NCI-H187 (cell line): Measurements from ENCODE around the gene SEMA4G.

Experiments
- DNase-seq, 2 experiments: peaks; one replicate each; lab custom pipeline; 2025; lab: John Stamatoyannopoulos, UW

SEMA4G gene

DNA sequence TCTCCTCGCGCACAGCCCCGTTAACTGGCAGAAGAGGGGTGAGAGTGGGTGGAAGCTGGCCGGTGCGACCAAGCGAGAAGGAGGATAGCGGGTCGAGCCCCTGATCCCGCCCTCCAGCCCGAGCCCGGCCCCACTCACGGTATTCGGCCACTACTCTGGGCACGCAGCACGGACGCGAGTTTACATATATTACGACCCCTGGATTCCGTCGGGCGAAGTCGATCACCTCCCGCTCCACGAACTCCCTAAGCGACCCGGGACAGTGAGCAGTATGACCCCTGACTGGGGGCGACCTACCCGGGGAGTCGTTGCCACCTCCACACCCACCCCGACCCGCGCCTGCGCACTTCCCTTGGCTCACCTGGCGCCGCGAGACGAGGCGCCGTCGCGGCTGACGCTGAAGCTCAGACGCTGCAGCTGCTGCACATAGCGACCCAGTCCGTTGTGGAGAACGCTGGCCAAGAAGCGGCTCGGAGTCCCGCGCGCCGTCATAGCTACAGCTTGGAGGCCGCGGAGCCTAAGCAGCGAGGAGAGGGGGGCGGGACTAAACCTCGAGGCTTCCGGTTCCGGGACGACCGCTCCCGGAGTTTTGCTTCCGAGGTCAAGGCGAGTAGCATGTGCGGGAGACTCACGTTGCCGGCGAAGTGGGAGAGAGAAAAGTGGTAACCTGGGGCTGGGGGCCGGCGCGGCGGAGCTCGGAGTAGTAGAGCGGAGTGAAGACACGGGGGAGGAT lies 17.8 kb downstream of the SEMA4G start, which contains the start of the genes MRPL43 and TWNK:
Gene MRPL43, minus strand, starts transcription at position 546 of the 733 bp plus-strand sequence. Its CDS starts 54 bp downstream, at position 492.
Gene TWNK, plus strand, starts transcription at position 592 of the 733 bp plus-strand sequence. CDS start 668 bp downstream, outside the sequence.
- peak; percentile 11 to 47 for DNase-seq

DNA sequence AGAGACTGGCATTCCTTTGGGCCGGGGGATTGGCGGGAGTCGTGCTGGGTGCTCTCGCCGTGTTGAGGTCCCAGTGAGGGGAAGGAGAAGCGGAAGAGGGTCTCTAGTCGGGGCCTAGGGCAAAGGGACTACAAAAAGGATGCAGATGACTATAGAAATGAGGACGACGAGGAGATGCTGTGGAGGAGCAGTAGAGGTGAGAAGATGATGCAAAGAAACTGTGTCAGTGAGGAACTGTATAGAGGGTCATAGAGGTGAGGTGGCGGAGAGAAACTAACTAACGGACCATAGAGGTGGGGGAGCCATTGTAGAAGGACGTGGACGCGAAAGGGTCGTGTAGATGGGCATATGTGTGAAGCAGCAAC lies 18.4 kb downstream of the SEMA4G start:
- DNase-seq, result no peak

DNA sequence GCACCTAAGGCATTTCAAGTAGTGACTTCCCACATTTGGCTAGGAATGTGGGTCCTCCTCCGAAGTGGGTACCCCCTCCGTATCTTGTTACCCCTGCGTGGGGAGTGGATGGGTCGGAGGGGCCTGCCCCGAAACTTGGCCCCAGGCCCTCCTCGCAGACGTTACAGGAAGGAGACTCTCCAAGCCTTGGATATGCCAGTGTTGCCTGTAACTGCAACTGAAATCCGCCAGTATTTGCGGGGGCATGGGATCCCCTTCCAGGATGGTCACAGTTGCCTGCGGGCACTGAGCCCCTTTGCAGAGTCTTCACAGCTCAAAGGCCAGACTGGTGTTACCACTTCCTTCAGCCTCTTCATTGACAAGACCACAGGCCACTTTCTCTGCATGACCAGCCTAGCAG lies 18.9 kb downstream of the SEMA4G start:
- no peak for DNase-seq

DNA sequence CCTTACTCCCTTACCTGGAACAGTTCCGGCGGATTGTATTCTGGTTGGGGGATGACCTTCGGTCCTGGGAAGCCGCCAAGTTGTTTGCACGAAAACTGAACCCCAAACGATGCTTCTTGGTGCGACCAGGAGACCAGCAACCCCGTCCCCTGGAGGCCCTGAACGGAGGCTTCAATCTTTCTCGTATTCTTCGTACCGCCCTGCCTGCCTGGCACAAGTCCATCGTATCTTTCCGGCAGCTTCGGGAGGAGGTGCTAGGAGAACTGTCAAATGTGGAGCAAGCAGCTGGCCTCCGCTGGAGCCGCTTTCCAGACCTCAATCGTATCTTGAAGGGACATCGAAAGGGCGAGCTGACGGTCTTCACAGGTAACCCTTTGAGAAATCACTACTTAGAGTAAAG lies 19.8 kb downstream of the SEMA4G start:
- DNase-seq, result no peak

DNA sequence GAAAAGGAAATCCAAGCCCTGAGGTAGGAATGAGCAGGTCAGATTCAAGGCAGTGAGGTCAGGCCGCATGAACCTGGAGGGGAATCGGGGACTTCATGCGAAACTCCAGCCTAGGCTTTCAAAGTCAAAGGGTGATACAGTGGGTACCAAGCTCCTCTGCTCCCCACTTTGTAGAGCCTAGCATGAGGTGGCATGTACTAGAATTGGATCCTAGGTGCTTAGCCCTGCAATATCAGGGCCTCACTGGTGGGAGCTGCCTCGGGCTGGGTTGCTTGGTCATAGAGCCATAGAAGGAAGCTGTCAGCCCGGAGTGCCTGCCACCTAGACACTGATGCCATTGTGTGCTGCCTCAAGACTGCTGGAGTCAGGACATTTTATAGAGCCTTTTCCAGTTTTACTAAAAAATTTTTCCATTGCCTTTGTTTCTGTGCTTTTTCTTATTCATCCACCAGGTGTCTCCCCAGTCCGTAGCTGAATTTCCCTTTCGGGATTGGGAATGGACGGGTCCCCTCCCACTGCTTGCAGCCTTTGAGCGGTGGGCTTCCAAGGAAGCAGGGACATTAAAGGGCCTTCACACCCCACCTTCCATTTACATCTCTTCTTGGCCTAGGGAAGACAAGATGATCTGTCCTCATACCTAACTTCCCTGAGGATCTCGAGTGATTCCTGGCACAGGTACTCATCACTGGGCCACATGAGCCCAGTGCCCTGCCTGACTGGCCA lies 24.8 kb downstream of the SEMA4G start:
- DNase-seq, result no peak

DNA sequence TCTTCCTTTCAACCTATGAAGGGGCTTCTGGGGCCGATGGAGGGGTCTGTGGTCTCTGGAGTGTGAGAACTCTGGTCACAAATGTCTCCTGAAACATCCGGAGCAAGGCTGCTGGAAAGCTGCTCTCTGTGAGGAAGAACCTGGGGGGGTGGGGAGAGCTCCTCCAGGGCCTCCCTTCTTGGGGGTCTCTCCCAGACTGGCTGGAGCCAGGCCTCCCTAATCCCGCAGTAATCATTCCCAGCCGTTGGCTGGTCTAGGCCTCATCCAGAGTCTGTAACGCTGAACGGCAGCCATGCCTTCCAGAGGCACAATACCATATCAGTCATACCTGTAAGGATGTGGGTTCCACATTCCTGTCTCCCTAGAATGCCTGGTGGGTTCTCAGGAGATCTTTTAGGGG lies 25.9 kb downstream of the SEMA4G start:
- DNase-seq, result no peak

DNA sequence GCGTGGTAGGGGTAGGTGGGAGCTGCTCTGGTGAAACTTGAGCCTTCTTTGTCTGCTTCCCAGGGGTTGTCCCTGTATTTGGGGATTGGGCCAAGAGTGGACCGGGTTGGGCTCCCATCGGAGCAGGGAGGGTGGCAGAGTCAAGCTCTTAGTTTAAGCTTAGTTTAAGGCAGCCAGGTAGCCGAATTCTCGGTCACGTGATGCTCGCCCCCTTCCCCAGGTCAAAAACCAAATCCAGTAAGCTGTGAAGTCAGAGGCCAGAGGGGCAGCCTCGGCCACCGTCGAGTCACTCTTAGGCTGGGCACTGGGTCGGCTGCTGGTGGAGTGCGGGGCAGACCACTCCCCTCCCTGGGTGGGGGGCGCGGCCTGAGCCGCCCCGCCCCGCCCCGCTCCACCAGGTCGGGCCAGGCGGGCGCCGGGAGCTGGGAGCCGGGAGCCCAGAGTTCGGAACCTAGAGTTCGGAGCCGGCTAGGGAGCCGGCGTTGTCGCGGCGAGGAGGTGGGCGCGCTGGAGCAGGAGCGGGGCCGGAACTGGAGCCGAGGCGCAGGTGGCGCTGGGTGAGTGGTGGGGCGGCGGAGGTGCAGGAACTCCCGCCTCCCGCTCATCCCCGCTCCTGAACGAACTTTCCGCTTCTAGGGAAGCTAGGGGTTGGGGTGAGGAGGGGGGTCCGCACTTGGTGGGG lies 27.5 kb downstream of the SEMA4G start:
- no peak for DNase-seq

DNA sequence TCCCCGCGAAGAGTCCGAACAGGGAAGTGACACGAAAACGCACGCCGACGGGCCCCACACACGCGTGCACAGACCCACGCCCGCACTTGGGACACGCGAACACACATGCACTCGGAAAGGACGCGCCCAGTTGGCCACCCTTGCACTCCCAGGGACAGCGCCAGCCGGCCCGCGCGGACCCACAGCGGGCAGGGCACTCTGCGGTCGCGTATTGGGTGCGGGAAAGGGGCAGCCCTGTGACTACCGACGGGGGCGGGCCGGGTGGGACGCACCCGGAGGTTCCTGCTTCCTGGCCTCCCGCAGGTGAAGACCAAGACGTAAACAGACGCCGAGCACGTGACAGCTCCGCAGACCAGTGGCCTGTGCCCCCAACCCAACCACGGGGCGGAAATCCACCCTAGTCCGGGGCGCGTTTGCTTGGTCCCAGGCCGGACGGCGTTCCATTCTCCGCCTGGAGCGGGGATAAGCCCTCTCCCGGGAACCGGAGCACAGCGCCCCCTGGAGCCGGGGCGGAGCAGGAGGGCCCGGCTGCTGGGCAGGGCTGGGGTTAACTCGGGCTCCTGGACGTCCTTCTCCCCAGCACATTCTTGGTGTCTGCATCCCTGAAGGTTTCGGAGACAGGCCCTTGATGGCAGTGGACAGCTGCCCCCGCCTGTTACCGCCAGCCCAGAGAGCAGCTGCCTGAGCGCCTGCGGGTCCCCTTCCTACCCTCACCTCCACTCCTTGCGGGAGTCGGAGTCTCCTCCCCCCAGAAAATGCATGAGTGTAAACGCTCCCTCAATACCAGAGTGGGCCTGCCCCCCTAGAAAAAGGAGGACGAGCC lies 28.3 kb downstream of the SEMA4G start:
- peak in 1 of 2 experiments; percentile 28 for DNase-seq

DNA sequence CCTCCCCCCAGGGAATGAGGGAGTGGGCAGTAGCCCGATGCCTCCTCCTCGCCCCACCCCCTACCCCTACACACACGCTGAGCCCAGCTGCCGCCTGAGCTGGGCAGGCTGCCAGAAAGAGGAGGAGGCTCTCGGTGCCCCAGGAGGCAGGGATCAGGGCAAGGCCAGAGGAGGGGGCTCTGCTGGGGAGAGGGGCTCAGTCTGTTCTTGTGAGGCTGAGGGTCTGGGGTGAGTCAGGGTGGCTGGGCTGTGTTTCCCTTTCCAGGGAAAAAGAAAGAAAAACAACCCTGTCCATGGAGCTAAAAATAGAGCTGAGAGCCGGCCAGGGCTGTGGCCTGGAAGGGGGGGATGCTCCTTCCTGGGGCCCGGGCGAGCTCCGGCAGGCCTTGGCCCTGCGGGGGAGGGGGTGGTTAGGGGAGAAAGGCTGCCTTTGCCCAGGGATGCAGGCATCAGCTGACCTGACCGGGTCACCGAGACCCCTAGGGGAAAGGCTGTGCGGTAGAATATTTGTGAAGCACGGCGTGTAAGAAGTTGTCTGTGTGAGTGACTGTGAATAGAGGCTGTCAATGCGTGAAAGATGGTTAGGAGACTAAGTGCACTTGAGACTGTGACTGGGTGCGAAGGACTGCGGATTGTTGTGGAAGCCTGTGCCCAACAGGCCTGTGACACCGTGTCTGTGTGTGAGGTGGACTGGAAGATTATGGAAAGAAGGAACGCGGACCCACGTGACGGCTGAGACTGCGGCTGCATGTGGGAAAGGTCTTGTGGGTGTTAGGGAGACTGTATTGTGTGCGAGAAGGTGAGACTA lies 29.1 kb downstream of the SEMA4G start:
- DNase-seq, result peak; percentile 50 to 82

DNA sequence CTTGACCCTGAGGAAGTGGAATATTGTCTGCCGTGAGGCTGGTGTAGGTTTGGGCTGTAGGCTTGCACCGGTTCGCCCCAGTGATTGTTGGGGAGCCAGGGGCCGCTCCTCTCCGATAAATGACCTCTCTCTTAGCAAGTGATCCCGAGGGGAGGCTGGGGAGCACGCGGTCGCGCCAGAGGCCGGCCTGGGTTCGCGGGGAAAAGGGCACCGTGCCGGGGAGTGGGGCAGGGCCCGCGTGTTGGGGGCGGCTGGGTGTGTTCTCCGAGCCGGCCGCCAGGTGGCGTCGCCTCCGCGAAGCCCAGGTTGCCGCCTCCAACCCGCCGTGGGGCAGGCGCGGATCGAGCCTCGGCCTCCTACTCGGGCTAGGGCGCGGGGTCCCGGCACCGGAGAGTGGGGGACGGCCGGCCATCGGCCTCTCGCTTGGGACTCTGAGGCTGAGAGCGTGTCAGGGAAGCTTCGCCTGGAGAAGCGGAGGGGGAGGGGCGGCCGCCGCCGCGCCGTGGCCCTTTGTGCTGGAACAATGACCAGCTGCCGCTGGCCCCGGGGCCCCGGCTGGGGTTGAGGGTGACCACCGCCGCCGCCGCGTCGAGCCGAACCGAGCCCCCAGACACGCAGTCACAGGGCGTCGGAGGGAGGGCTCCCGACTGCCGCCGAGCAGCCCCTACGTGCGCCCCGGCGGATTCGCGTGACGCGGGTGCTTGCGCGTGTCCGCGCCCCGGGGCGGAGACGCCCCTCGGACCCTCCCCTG lies 29.9 kb downstream of the SEMA4G start:
- DNase-seq, result peak; percentile 9 to 30

DNA sequence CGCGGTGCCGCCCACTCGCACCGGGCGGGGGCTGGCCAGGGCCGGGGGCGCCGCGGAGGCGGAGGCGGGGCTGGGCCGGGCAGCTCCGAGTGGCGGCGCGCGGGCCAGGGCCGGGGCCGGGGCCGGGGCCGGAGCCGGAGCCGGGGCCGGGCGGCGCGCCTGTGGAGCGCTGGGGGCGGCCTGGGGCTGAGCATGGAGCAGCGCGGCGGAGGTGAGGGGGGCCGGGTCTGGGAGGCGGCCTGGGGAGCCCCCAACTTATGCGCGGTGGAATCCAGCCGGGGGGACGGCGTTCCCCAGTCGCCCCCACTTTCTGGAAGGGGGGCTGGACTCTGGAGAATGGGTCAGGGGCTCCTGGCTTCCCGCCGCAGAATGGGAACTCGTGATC lies 30.4 kb downstream of the SEMA4G start, which contains the start of gene LZTS2:
Gene LZTS2, plus strand, starts transcription at position 67 of the 385 bp plus-strand sequence. CDS start 2,731 bp downstream, outside the sequence.
- no peak for DNase-seq

DNA sequence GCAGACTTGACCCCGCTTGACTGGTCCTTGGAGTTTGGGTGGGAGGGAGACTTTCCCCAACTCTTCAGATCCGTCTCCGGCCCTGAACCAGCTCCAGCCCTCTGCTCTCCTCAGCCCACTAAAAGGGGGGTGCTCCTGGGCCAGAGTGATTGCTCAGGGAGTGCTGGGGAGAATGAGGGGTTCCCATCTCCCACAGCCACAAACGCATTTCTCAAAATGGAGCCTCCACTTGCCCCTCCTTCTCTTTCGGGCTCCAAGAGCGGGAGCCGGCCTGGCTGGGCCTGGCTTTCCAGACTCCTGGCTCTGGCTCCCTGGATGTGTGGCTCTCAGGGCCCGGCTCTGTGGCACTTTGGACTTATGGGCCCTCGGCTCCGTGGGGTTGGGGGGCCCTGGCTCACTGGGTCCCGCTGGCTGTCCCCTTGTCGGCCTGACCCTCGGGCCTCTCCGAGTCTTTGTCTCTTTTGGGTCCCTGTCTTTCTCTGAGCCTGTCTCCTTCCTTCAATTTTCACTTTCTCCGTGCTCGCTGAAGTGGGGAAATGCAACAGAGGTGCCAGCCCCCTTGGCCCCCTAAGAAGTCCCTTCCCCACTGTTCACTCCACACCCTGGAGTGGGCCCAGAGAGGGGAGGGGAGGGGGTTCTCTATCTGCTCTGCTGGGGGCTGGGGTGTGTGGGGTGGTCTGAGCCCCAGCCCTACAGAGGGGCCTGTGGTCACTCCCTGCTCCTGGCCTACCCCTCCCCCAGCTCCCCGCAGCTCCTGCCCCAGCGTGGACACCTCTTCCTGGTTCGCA lies 31.0 kb downstream of the SEMA4G start:
- no peak for DNase-seq

DNA sequence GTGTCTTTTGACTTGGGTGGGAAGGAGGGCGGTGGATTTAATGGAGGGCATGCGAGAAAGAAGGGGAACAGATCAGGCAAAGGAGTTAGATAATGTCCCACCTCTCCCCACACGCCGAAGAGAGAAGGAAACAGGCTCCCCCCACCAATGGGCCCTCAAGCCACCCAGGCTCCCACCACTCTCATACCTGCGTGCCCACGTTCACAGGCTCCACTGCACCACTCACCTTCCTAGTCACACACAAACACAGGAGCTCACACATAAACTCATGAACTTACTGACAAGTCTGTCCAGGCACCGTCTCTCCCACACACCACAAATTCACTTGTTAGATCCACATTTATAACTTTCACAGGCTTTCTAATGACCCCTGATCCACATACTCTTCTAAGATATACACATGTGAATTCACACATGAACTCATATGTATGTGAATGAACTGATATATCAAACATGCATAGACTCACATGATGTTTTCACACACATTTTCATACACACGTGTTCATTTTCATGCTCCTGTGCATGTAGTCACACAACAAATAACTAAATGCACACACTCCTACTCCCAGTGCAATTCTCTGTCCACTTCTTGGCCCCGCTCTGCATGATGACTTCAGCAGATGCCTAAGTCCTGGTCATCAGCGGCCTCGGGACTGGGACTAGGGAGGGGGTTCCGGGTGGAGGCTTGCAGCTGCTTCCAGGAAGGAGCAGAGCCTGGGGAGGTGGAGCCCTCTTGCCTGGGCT lies 31.8 kb downstream of the SEMA4G start:
- no peak for DNase-seq

DNA sequence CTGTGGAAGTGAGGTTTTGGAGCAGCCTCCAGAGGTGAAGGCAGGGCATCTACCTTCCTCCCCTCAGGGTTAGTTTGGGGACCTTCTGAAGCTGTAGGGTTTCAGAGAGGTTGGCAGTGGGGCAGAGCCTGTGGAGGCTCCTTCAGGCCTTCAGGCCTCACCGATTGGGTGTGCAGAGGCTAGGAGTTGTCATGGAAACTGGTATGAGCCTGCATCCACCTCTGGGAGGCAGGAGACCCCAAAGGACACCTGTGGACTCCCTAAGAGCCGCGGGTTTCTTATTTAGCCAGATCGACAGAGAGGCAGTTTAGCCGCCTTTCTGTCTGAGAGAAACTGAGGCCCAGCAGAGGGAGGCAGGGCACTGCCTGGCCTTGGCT lies 32.3 kb downstream of the SEMA4G start:
- no peak for DNase-seq

DNA sequence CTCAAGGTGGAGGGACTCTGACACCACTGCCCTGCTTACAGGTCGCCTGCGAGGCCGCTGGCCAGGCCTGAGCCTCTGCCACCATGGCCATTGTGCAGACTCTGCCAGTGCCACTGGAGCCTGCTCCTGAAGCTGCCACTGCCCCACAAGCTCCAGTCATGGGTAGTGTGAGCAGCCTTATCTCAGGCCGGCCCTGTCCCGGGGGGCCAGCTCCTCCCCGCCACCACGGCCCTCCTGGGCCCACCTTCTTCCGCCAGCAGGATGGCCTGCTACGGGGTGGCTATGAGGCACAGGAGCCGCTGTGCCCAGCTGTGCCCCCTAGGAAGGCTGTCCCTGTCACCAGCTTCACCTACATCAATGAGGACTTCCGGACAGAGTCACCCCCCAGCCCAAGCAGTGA lies 33.2 kb downstream of the SEMA4G start:
- no peak for DNase-seq

DNA sequence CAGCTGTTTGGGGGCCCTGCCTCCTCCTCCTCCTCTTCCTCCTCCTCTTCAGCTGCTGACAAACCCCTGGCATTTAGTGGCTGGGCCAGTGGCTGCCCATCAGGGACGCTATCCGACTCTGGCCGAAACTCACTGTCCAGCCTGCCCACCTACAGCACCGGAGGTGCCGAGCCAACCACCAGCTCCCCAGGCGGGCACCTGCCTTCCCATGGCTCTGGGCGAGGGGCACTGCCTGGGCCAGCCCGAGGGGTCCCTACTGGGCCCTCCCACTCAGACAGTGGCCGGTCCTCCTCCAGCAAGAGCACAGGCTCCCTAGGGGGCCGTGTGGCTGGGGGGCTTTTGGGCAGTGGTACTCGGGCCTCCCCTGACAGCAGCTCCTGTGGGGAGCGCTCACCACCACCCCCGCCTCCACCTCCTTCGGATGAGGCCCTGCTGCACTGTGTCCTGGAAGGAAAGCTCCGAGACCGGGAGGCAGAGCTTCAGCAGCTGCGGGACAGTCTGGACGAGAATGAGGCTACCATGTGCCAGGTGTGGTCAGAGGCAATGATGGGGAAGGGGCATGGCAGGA lies 34.4 kb downstream of the SEMA4G start:
- no peak for DNase-seq

DNA sequence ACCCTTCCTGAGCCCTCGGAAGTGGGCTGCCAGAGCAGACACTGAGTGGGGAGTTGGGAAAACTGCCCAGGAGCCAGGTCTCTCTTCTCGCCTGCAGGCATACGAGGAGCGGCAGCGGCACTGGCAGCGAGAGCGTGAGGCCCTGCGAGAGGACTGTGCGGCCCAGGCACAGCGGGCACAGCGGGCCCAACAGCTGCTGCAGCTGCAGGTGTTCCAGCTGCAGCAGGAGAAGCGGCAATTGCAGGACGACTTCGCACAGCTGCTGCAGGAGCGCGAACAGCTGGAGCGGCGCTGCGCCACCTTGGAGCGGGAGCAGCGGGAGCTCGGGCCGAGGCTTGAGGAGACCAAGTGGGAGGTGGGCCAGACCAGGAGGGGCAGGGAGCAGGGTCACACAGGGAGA lies 36.1 kb downstream of the SEMA4G start:
- DNase-seq, result no peak

DNA sequence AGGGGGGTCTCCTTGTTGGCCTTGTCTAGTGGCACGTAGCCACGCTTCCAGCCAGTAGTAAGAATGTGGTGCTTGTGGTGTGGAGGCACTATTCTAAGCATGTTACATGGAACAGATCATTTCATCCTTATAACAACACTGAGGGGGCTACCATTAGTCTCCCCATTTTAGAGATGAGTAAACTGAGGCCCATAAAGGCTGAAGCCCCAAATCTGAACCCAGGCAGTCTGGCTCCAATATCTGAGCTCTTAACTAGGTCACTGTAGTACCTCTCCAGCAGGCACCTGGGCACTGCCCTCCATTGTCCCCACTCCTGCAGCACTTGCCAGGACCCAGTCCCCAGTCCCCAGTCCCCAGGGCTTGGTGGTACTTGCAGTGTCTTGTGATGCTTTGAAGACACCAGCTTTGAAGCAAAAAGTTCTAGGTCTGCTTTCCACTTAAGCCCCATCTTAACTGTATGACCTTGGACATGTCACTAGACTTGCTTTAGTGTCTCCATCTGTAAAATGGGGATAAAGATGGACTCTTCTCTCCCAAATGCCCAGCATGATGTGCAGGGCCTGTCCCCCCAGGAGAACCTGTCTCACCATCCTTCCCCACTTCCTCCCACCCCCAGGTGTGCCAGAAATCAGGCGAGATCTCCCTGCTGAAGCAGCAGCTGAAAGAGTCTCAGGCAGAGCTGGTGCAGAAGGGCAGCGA lies 36.7 kb downstream of the SEMA4G start:
- DNase-seq, result no peak
